ENCODE measurements around the gene SF3B2. TPM values are rescaled to one million over a fixed set of nuclear protein-coding genes. Genes with fewer than 3 reads are reported as not detected.

Gene SF3B2
- total and polyA plus RNA-seq, 2 experiments from 2014 or later, result 120 to 155 TPM

DNA sequence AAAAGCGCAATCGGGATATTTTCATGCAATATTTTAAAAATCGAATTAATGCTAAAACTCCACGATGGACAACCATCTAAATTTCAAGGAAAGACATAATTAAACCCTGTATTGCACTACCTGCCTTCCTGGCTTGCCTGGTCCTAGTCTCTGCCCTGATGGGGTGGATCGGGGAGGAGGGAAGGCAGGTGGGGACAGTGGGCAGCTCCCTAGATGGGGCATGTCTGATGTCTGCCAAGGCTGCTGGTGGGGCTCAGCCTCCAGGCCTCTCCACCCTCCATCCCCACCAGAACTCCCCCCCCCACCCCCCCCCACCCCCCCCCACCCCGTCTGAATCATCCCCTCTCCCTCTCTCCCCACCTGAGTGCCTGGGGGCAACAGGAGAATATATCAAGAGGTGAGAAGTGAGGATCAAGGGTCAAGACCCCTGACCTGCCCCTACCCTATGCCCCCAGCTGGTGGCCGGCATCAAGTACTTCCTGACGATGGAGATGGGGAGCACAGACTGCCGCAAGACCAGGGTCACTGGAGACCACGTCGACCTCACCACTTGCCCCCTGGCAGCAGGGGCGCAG lies 39.7 kb upstream of the SF3B2 start:
- Histone ChIP-seq H3K27me3 (peaks cover 22% of the 10 kb centered on the region), H4K20me1 (ENCODE audit: insufficient read depth, poor library complexity, severe bottlenecking) (no peaks in the 10 kb centered on the region), H3K36me3 (replicated peaks; ENCODE audit: insufficient read depth, low read depth) (no peaks in the 10 kb centered on the region), H3K27ac (no peak overlapping the region), H2AFZ (no peak overlapping the region), H3K9me2 (replicated peaks; ENCODE audit: insufficient read depth) (no peaks in the 10 kb centered on the region), H3K79me2 (no peaks in the 10 kb centered on the region), H3K4me2 (no peak overlapping the region), H3K4me3 (no peak overlapping the region), H3K9me3 (ENCODE audit: low read depth) (no peaks in the 10 kb centered on the region), H3K4me1 (ENCODE audit: insufficient read depth) (no peaks in the 10 kb centered on the region)
- TF ChIP-seq EZH2phosphoT487 (IDR thresholded peaks at IDR 0.05; ENCODE audit: low read depth, severe bottlenecking, unreplicated experiment), result no peak
- no peak for TF ChIP-seq EZH2 (IDR thresholded peaks at IDR 0.05; ENCODE audit: borderline replicate concordance)
- TF ChIP-seq, protein P1, sequence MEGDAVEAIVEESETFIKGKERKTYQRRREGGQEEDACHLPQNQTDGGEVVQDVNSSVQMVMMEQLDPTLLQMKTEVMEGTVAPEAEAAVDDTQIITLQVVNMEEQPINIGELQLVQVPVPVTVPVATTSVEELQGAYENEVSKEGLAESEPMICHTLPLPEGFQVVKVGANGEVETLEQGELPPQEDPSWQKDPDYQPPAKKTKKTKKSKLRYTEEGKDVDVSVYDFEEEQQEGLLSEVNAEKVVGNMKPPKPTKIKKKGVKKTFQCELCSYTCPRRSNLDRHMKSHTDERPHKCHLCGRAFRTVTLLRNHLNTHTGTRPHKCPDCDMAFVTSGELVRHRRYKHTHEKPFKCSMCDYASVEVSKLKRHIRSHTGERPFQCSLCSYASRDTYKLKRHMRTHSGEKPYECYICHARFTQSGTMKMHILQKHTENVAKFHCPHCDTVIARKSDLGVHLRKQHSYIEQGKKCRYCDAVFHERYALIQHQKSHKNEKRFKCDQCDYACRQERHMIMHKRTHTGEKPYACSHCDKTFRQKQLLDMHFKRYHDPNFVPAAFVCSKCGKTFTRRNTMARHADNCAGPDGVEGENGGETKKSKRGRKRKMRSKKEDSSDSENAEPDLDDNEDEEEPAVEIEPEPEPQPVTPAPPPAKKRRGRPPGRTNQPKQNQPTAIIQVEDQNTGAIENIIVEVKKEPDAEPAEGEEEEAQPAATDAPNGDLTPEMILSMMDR (IDR thresholded peaks at IDR 0.05; ENCODE audit: poor library complexity), result no peak
- no peak for DNase-seq (ENCODE audit: low spot score)
- 64% methylated on average over 11 of the region's 12 CpGs for WGBS (ENCODE audit: low lambda C conversion rate, missing lambda C conversion rate)

DNA sequence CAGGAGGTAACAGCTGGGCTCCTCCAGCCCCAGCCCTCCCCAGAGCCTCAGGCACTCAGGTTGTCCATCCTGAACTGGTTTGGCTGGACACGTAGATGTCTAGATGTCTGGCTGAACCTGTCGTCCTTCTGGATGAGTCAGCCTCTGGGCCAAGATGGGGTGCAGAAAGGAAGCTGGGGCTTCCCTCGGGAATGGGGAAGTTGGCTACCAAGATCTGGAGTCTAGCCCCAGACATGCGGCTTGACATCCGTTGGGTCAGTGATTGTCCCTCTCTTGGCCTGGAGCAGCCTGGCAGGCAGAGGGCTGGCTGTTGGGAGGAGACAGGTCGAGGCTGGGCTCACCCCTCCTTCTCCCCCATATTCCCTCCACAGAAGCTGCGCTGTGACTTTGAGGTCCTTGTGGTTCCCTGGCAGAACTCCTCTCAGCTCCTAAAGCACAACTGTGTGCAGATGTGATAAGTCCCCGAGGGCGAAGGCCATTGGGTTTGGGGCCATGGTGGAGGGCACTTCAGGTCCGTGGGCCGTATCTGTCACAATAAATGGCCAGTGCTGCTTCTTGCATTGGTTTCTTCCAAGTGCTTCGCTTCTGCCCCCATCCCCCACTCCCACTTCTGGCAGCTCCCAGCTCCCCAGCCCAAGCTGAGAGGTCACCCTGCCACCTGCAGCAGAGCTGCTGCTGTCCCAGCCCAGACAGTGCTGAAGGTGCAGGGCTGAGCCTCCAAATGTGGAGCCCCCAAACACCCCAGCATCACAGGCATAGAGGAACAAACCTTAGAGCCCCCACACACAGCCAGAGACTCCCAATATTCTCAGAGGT lies 39.0 kb upstream of the SF3B2 start:
- Histone ChIP-seq H3K4me3 (no peak overlapping the region), H3K4me2 (no peak overlapping the region), H3K9me3 (ENCODE audit: low read depth) (no peaks in the 10 kb centered on the region), H3K9me2 (replicated peaks; ENCODE audit: insufficient read depth) (no peaks in the 10 kb centered on the region), H3K36me3 (replicated peaks; ENCODE audit: insufficient read depth, low read depth) (no peaks in the 10 kb centered on the region), H3K4me1 (ENCODE audit: insufficient read depth) (no peaks in the 10 kb centered on the region), H3K27ac (no peak overlapping the region), H3K79me2 (no peaks in the 10 kb centered on the region), H4K20me1 (ENCODE audit: insufficient read depth, poor library complexity, severe bottlenecking) (no peaks in the 10 kb centered on the region), H2AFZ (no peak overlapping the region), H3K27me3 (peaks cover 22% of the 10 kb centered on the region)
- no peak for DNase-seq (ENCODE audit: low spot score)
- 70% methylated on average over 12 of the region's 12 CpGs for WGBS (ENCODE audit: low lambda C conversion rate, missing lambda C conversion rate)
- TF ChIP-seq EZH2 (IDR thresholded peaks at IDR 0.05; ENCODE audit: borderline replicate concordance), result no peak

DNA sequence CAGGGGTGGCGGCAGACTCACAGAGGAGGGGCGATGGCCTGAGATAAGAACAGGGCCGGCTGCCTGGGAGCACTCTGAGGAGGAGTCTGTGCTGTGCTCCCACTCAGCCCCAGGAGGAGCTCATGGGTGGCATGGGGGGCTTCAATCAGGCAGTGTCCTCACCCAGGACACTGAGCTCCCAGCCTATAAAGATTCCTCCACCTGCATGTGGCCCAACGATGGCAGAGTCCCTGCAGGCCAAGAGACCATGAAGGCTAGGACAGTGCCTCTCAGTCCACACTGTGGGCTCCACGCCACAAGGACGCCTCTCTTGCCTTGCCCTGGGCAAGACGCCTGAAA lies 38.4 kb upstream of the SF3B2 start:
- Histone ChIP-seq H3K4me3 (no peak overlapping the region), H3K79me2 (no peaks in the 10 kb centered on the region), H3K4me2 (no peak overlapping the region), H4K20me1 (ENCODE audit: insufficient read depth, poor library complexity, severe bottlenecking) (no peaks in the 10 kb centered on the region), H3K27ac (no peak overlapping the region), H3K9me3 (ENCODE audit: low read depth) (no peaks in the 10 kb centered on the region), H3K4me1 (ENCODE audit: insufficient read depth) (no peaks in the 10 kb centered on the region), H3K36me3 (replicated peaks; ENCODE audit: insufficient read depth, low read depth) (no peaks in the 10 kb centered on the region), H3K27me3 (peaks cover 22% of the 10 kb centered on the region), H2AFZ (no peak overlapping the region), H3K9me2 (replicated peaks; ENCODE audit: insufficient read depth) (no peaks in the 10 kb centered on the region)
- no peak for DNase-seq (ENCODE audit: low spot score)
- no peak for TF ChIP-seq EZH2phosphoT487 (IDR thresholded peaks at IDR 0.05; ENCODE audit: low read depth, severe bottlenecking, unreplicated experiment)
- TF ChIP-seq, protein P1 (IDR thresholded peaks at IDR 0.05; ENCODE audit: poor library complexity), result no peak
- TF ChIP-seq EZH2 (IDR thresholded peaks at IDR 0.05; ENCODE audit: borderline replicate concordance), result no peak
- WGBS (ENCODE audit: low lambda C conversion rate, missing lambda C conversion rate), result 66% methylated on average over 7 of the region's 7 CpGs

DNA sequence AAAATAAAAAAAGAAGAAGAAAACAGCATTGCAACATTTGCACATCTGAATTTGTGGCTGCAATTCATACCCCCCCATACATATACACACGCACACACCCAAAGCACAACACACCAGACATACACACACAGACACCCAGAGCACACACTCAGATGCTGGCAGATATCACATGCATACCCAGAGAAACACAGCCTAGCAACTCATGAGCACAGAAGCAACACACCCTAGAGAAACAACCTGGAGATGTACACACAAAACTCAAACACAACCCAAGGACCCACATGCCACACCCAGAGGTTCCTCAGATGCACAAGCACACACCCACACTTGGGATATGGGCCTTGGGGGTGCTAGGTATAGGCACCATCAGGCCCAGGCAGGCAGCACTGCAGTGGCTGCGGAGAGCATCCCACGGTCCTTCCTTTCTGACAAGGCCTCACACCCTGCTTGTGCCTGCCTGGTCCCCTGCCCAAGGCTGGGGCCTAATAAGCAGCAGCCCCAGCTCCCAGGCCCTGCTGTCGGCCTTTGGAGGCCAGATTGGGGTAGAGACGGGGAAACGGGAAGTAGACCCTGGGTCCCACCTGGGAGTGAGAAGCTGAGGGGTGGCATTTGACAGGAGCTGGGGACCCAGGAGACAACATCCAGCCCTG lies 37.2 kb upstream of the SF3B2 start:
- H3K27me3 ChIP-seq, result peaks cover 22% of the 10 kb centered on the region
- H4K20me1 ChIP-seq (ENCODE audit: insufficient read depth, poor library complexity, severe bottlenecking), result no peaks in the 10 kb centered on the region
- H3K4me1 ChIP-seq (ENCODE audit: insufficient read depth), result no peaks in the 10 kb centered on the region
- no peaks in the 10 kb centered on the region for H3K9me3 ChIP-seq (ENCODE audit: low read depth)
- no peak overlapping the region for H3K4me3 ChIP-seq
- no peak overlapping the region for H3K4me2 ChIP-seq
- TF ChIP-seq, protein P1 (IDR thresholded peaks at IDR 0.05; ENCODE audit: poor library complexity), result no peak
- no peak for TF ChIP-seq EZH2phosphoT487 (IDR thresholded peaks at IDR 0.05; ENCODE audit: low read depth, severe bottlenecking, unreplicated experiment)
- no peak for TF ChIP-seq EZH2 (IDR thresholded peaks at IDR 0.05; ENCODE audit: borderline replicate concordance)
- no peaks in the 10 kb centered on the region for H3K9me2 ChIP-seq (replicated peaks; ENCODE audit: insufficient read depth)
- 88% methylated on average over 6 of the region's 6 CpGs for WGBS (ENCODE audit: low lambda C conversion rate, missing lambda C conversion rate)
- no peak overlapping the region for H2AFZ ChIP-seq
- no peaks in the 10 kb centered on the region for H3K36me3 ChIP-seq (replicated peaks; ENCODE audit: insufficient read depth, low read depth)
- DNase-seq (ENCODE audit: low spot score), result no peak
- no peaks in the 10 kb centered on the region for H3K79me2 ChIP-seq
- H3K27ac ChIP-seq, result no peak overlapping the region
